ENCODE measurements around the gene TNNC1. TPM values are rescaled to one million over a fixed set of nuclear protein-coding genes. Genes with fewer than 3 reads are reported as not detected.

TNNC1 gene
- total RNA-seq, 2 experiments from 2014 or later = 7.2 to 7.6 TPM

DNA sequence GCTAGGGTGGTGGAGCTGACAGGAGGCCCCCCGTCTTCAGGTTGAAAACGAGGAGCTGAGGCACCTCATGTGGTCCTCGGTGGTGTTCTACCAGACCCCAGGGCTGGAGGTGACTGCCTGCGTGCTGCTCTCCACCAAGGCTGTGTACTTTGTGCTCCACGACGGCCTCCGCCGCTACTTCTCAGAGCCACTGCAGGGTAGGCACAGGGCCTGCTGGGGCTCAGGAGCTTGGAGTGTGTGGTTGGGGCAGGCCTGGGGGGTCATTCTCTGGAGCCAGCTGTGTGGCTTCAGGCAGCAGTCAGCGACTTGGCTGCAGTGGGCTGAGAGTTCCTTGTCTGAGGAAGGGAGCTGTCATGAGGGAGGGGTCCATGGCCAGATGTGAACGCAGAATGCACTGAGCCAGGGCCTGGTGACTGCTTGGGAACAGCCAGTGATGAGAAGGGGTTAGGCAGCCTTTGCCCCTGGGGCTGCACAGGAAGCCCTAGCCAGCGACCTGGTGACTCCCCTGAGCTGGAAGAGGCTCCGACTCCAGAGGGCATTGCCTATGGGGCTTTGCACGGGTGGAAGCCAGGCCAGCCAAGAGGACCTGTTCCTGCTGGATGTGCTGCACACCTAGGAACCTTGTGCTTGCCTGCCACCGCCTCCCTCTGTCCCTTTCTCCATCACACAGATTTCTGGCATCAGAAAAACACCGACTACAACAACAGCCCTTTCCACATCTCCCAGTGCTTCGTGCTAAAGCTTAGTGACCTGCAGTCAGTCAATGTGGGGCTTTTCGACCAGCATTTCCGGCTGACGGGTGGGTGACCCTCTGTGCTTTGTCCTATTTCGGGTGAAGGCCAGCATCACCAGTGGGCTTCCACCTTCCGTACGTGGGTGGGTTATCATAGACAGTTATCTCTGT, 36.4 kb upstream of the TNNC1 start:
- Mint-ChIP-seq H3K4me1 (ENCODE audit: low read depth) (no peaks in the 10 kb centered on the region), H3K27me3 (ENCODE audit: low read depth) (no peaks in the 10 kb centered on the region), H3K27ac (no peak overlapping the region), H3K4me3 (no peak overlapping the region), H3K9me3 (no peaks in the 10 kb centered on the region), H3K36me3 (ENCODE audit: low read depth) (peaks cover 9% of the 10 kb centered on the region)
- CTCF ChIA-PET = interaction anchor here (0.8 kb wide), 1 partner anchor 49 kb away, joined by 3 read pairs; no protein-coding TSS in a partner anchor
- DNase-seq = no peak
- intact Hi-C loops (cut with micrococcal nuclease) = no loop called here

DNA sequence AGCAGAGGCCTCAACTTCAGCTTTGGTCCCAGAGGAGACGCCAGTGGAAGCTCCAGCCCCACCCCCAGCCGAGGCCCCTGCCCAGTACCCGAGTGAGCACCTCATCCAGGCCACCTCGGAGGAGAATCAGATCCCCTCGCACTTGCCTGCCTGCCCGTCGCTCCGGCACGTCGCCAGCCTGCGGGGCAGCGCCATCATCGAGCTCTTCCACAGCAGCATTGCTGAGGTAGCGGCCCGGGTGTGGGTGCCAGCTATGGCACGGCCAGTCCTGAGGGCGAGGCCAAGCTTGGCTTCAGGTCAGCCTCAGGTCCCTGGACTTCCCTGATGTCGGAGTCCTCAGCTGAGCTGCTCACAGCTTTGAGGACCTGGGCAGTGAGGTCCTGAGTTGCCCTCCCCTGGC, 35.6 kb upstream of the TNNC1 start:
- DNase-seq = no peak
- Mint-ChIP-seq H3K36me3 (ENCODE audit: low read depth) (peaks cover 9% of the 10 kb centered on the region), H3K9me3 (no peaks in the 10 kb centered on the region), H3K4me3 (no peak overlapping the region), H3K27ac (no peak overlapping the region), H3K4me1 (ENCODE audit: low read depth) (no peaks in the 10 kb centered on the region), H3K27me3 (ENCODE audit: low read depth) (no peaks in the 10 kb centered on the region)
- CTCF ChIA-PET = no interaction called here
- intact Hi-C loops (cut with micrococcal nuclease) = no loop called here

DNA sequence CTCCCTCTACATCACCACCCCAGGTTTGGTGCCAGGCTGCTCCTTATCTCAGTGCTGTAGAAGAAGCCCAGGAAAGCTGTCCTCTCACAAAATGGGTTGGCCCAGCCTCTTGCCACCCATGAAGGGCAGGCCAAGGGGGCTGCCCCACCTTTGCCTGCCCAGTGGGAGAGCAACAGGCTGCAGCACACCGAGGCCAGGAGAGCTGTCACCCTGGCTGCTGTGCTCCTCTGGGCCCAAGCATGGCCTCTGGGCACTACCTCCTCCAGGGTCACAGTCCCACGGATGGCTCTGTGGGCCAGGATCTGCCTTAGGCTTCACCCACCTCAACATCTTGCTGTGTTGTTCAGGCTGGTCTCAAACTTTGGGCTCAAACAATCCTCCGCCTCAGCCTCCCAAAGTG, 34.9 kb upstream of the TNNC1 start:
- Mint-ChIP-seq H3K27ac (no peak overlapping the region), H3K4me1 (ENCODE audit: low read depth) (no peaks in the 10 kb centered on the region), H3K4me3 (no peak overlapping the region), H3K36me3 (ENCODE audit: low read depth) (peaks cover 9% of the 10 kb centered on the region), H3K27me3 (ENCODE audit: low read depth) (no peaks in the 10 kb centered on the region), H3K9me3 (no peaks in the 10 kb centered on the region)
- DNase-seq = no peak
- intact Hi-C loops (cut with micrococcal nuclease) = no loop called here
- CTCF ChIA-PET = no interaction called here

DNA sequence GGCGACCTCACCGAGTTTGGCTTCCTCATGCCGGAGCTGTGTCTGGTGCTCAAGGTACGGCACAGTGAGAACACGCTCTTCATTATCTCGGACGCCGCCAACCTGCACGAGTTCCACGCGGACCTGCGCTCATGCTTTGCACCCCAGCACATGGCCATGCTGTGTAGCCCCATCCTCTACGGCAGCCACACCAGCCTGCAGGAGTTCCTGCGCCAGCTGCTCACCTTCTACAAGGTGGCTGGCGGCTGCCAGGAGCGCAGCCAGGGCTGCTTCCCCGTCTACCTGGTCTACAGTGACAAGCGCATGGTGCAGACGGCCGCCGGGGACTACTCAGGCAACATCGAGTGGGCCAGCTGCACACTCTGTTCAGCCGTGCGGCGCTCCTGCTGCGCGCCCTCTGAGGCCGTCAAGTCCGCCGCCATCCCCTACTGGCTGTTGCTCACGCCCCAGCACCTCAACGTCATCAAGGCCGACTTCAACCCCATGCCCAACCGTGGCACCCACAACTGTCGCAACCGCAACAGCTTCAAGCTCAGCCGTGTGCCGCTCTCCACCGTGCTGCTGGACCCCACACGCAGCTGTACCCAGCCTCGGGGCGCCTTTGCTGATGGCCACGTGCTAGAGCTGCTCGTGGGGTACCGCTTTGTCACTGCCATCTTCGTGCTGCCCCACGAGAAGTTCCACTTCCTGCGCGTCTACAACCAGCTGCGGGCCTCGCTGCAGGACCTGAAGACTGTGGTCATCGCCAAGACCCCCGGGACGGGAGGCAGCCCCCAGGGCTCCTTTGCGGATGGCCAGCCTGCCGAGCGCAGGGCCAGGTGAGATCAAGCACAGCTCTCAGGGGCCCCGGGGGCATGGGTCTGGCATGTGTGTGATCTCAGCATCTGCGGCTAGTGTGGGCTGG, 34.2 kb upstream of the TNNC1 start:
- CTCF ChIA-PET = no interaction called here
- intact Hi-C loops (cut with micrococcal nuclease) = no loop called here
- peaks cover 9% of the 10 kb centered on the region for H3K36me3 Mint-ChIP-seq (ENCODE audit: low read depth)
- H3K27me3 Mint-ChIP-seq (ENCODE audit: low read depth) = no peaks in the 10 kb centered on the region
- no peak overlapping the region for H3K27ac Mint-ChIP-seq
- DNase-seq = no peak
- no peak overlapping the region for H3K4me3 Mint-ChIP-seq
- no peaks in the 10 kb centered on the region for H3K4me1 Mint-ChIP-seq (ENCODE audit: low read depth)
- no peaks in the 10 kb centered on the region for H3K9me3 Mint-ChIP-seq

DNA sequence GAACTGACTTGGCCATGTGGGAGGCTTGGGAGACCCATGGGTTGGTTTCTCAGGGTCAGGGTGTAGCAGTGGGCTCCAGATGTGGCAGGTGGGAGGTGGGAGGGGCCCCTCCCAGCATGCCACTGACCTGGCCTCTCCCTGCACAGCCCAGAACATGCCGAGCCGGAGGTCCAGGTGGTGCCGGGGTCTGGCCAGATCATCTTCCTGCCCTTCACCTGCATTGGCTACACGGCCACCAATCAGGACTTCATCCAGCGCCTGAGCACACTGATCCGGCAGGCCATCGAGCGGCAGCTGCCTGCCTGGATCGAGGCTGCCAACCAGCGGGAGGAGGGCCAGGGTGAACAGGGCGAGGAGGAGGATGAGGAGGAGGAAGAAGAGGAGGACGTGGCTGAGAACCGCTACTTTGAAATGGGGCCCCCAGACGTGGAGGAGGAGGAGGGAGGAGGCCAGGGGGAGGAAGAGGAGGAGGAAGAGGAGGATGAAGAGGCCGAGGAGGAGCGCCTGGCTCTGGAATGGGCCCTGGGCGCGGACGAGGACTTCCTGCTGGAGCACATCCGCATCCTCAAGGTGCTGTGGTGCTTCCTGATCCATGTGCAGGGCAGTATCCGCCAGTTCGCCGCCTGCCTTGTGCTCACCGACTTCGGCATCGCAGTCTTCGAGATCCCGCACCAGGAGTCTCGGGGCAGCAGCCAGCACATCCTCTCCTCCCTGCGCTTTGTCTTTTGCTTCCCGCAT, 33.4 kb upstream of the TNNC1 start:
- Mint-ChIP-seq H3K4me3 (no peak overlapping the region), H3K36me3 (ENCODE audit: low read depth) (peaks cover 7% of the 10 kb centered on the region), H3K4me1 (ENCODE audit: low read depth) (no peaks in the 10 kb centered on the region), H3K9me3 (no peaks in the 10 kb centered on the region), H3K27ac (no peak overlapping the region), H3K27me3 (ENCODE audit: low read depth) (no peaks in the 10 kb centered on the region)
- DNase-seq = no peak
- intact Hi-C loops (cut with micrococcal nuclease) = no loop called here
- CTCF ChIA-PET = no interaction called here

DNA sequence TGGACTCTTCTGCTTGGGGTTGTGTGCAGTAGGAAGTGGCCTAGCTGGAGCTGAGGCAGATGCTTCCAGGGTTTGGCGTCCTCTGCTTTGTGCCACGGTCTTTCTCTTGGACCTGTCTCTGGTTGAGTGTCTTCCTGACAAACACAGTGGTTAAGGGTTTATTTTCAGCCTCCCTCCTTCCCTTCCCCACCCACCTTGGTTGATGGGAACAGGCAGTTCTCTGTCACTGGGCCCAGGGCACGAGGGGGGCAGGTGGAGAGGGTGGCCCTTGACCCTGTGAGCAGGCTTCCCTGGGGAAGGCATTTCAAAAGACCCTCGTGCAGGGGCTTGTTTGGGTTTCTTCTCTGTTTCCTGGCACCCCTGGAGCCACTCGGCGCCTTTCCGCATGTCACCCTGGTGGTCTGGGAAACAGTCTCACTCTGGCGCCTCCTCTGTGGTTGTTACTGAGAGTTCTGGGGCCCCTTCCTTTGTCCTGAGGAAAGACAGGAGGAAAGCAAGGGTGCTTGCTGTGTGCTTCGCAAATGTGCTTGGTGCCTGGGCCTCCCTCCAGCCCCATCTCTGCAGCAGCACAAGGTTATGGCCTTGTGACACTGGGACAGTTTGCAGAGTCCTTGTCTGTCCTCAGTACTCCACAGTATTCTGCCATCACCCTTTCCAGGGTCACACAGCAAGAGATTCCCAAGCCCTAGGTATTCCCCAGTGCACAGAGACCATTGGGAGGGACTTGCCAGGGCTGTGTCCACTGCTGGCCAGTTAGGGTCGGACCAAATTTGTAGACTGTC, 31.0 kb upstream of the TNNC1 start:
- Mint-ChIP-seq H3K4me1 (ENCODE audit: low read depth) (no peaks in the 10 kb centered on the region), H3K27ac (no peak overlapping the region)

DNA sequence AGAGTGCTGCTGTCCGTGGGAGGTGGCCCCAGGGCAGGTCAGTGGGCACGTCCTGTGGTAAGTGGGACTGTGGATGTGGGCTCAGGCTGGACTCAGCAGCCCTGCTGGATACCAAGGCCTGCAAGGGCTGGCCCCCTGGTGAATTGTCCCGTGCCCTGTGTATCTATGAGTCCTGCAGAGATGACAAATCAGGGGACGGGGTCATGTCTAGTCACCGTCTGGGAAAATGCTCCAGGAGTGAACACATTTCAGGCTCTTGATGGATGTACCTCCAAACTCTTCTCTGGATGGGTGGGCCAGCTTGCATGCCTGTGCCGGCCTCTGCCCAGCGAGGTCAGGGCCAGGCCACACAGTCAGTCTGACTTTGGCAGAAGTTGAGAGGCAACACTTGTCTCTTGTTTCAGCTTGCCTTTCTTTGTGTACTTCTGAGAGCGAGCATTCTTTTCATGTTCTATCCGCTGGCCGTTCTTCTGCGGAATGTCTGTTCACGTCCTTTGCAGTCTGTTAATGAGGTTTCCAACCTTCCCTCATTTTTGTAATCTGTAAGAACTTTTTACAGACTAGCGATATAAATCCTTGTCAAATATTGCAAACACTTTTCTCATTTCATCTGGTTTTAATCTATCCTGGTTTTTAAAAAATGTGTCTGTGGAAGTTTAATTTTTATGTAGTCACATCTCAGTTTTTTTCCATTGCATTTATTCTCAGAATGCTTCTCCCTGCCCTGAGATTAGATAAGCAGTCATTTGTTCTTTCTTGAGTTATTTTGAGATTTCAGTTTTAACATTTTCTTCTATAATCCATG, 29.9 kb upstream of the TNNC1 start:
- no peak overlapping the region for H3K4me3 Mint-ChIP-seq
- no peaks in the 10 kb centered on the region for H3K9me3 Mint-ChIP-seq
- CTCF ChIA-PET = no interaction called here
- peaks cover 10% of the 10 kb centered on the region for H3K36me3 Mint-ChIP-seq (ENCODE audit: low read depth)
- DNase-seq = no peak
- H3K4me1 Mint-ChIP-seq (ENCODE audit: low read depth) = no peaks in the 10 kb centered on the region
- H3K27ac Mint-ChIP-seq = peak overlapping the region; percentile 61
- intact Hi-C loops (cut with micrococcal nuclease) = no loop called here
- no peaks in the 10 kb centered on the region for H3K27me3 Mint-ChIP-seq (ENCODE audit: low read depth)

More for the DNA sequence above, 31.0 kb upstream of the TNNC1 start:
- Mint-ChIP-seq H3K4me3 (no peak overlapping the region), H3K27me3 (ENCODE audit: low read depth) (no peaks in the 10 kb centered on the region), H3K36me3 (ENCODE audit: low read depth) (peaks cover 6% of the 10 kb centered on the region), H3K9me3 (no peaks in the 10 kb centered on the region)
- intact Hi-C loops (cut with micrococcal nuclease) = no loop called here
- CTCF ChIA-PET = no interaction called here
- DNase-seq = no peak

DNA sequence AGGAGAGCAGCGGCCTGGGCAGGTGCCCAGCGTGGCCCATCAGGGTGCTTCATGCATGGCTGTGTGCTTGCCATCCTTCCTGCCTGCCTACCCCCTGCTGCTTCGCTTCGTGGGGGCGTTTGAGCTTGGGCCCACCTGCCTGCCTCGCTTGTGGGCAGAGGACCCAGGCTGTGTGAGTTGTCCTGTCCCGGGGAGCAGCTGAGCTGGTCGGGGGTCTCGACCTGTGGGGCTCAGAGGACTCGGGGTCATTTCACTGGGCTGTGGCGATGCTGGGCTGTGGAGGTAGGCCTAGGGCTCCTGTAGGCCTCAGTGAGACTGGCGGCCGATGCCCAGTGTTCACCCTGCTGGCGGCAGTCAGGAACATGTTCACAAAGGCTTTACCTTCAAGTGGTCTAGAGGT, 29.2 kb upstream of the TNNC1 start:
- no peak overlapping the region for H3K4me3 Mint-ChIP-seq
- H3K27me3 Mint-ChIP-seq (ENCODE audit: low read depth) = no peaks in the 10 kb centered on the region
- CTCF ChIA-PET = no interaction called here
- peaks cover 13% of the 10 kb centered on the region for H3K36me3 Mint-ChIP-seq (ENCODE audit: low read depth)
- intact Hi-C loops (cut with micrococcal nuclease) = no loop called here
- no peak for DNase-seq
- H3K4me1 Mint-ChIP-seq (ENCODE audit: low read depth) = no peaks in the 10 kb centered on the region
- no peak overlapping the region for H3K27ac Mint-ChIP-seq
- H3K9me3 Mint-ChIP-seq = no peaks in the 10 kb centered on the region

DNA sequence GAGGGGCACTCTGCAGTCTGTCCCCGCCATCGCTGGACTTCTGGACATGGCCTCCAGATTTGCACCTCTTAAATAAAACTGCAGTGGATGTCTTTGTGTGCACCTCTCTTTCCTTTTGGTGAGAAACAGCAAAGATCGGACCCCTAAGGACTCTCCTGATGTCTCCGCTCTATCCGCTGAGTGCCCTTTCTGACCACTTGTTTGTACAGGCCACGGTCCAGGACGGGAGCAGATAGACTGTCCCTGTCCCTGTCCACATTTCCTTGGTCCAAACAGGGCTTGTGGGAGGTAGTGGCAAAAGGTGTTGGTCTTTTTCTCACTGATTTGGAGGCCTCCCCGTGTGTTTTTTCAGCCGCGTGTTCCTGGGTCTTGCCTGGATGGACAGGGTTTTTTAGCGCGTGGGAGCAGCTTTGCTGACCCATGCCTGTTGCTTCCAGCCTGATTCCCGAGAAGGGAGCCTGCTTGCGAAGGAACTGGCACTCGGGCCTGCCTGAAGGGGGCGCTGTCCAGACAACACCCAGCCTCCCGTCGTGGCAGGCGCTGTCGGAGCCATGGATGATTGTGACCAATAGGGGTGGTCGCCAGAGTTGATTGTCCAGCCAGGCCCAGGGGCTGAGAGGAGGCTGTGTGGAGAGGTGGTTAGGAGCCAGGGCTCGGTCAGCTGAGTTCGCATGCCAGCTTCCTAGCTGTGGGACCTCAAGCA, 28.1 kb upstream of the TNNC1 start:
- Mint-ChIP-seq H3K27ac (no peak overlapping the region), H3K9me3 (no peaks in the 10 kb centered on the region), H3K4me1 (ENCODE audit: low read depth) (no peaks in the 10 kb centered on the region), H3K36me3 (ENCODE audit: low read depth) (peaks cover 10% of the 10 kb centered on the region), H3K27me3 (ENCODE audit: low read depth) (no peaks in the 10 kb centered on the region), H3K4me3 (no peak overlapping the region)
- CTCF ChIA-PET = interaction anchor here (0.6 to 1.6 kb wide), 2 partner anchors 16 to 174 kb away, joined by 3 to 4 read pairs; no protein-coding TSS in a partner anchor
- intact Hi-C loops (cut with micrococcal nuclease) = no loop called here
- no peak for DNase-seq

DNA sequence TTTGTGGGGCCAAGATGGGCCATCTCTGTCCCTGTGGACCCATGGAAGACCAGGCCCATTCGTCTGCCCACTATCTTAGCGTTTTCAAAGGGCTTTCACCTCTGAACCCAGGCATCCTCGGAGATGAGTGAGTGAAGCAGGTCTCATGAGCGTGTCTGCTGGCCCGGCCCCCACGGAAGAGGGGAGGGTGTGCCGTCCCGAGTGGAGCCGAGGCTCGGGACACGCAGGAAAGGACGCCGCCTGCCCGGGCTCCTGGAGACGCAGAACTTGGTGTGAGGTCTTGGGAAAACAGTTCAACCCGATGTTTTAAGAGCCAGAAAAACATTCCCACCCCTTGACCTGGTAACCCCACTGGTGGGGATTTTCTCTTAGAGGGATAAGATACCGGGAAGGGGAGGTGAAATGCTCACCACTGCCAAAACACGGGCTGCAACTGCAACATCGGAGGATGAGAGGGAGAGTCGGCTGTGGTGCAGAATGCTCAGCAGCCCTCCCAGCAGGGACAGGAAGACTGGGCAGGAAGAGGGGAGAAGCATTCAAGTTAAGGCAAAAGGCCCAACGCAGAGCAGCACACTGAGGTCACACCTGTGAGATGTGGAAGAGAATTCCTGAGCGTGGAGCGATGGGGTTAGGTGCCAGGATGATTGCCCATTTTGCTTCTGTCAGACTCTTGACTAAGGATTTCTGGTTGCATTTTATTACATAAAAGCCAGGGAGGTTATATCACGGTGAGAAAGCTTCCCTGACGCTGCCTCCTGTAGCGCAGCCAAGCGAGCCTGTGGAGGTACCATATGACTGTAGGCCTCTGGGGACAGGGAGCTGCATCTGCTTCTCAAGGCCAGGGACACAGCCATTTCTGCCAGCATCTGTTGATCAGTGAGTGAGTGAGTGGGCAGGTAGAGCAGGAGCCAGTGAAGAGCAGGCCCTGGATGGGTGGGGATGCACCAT, 27.2 kb upstream of the TNNC1 start:
- Mint-ChIP-seq H3K4me1 (ENCODE audit: low read depth) (no peaks in the 10 kb centered on the region), H3K27ac (no peak overlapping the region), H3K9me3 (no peaks in the 10 kb centered on the region), H3K27me3 (ENCODE audit: low read depth) (no peaks in the 10 kb centered on the region), H3K36me3 (ENCODE audit: low read depth) (peaks cover 14% of the 10 kb centered on the region), H3K4me3 (no peak overlapping the region)
- no peak for DNase-seq
- intact Hi-C loops (cut with micrococcal nuclease) = no loop called here
- CTCF ChIA-PET = interaction anchor here (1.6 kb wide), 1 partner anchor 15 kb away, joined by 3 read pairs; no protein-coding TSS in a partner anchor

Measured in activated naive CD4-positive, alpha-beta T cell treated with anti-CD3 and anti-CD28 coated beads for 36 hours (primary cell).